NB4 (cell line): ENCODE results near the gene EXOC3L2.

Experiments used
- DNase-seq: peaks from one replicate; pipeline ENCODE4 v3.0.0; 2010; ENCODE audit warnings: low read depth
- H3K4me3 ChIP-seq: one replicate; pipeline ENCODE4 v1.5.1; 2011; ENCODE audit warnings: mild to moderate bottlenecking, low read depth, low read length, moderate library complexity
- MAX ChIP-seq: IDR thresholded peaks from 2 replicates; pipeline ENCODE4 v1.6.1; 2011; ENCODE audit warnings: low read depth, low read length
- MYC ChIP-seq: IDR thresholded peaks from 2 replicates; pipeline ENCODE4 v1.6.1; 2011; ENCODE audit warnings: low read depth, low read length
- POLR2A ChIP-seq: IDR thresholded peaks from 2 replicates; pipeline ENCODE4 v1.6.1; 2011; ENCODE audit warnings: mild to moderate bottlenecking; ENCODE audit not compliant: insufficient read length; ENCODE audit errors: extremely low read depth
- TF ChIP-seq, protein P1 (sequence below): IDR thresholded peaks from one replicate; pipeline ENCODE4 v1.5.1; 2012; ENCODE audit warnings: low read depth, low read length

Gene EXOC3L2

GRCh38 chr19:45245334-45245787 lies at the start of gene EXOC3L2:
TSS of gene EXOC3L2 (minus strand) at chr19:45245407. CDS start at chr19:45239045, 6,362 bp downstream.
- DNase-seq, result no peak
- no peak within 1 kb of the TSS for H3K4me3 ChIP-seq
- TF ChIP-seq, protein P1, sequence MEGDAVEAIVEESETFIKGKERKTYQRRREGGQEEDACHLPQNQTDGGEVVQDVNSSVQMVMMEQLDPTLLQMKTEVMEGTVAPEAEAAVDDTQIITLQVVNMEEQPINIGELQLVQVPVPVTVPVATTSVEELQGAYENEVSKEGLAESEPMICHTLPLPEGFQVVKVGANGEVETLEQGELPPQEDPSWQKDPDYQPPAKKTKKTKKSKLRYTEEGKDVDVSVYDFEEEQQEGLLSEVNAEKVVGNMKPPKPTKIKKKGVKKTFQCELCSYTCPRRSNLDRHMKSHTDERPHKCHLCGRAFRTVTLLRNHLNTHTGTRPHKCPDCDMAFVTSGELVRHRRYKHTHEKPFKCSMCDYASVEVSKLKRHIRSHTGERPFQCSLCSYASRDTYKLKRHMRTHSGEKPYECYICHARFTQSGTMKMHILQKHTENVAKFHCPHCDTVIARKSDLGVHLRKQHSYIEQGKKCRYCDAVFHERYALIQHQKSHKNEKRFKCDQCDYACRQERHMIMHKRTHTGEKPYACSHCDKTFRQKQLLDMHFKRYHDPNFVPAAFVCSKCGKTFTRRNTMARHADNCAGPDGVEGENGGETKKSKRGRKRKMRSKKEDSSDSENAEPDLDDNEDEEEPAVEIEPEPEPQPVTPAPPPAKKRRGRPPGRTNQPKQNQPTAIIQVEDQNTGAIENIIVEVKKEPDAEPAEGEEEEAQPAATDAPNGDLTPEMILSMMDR, result no peak
- TF ChIP-seq MYC (no peak), MAX (no peak), POLR2A (no peak)

- no peak for DNase-seq
- TF ChIP-seq, protein P1, result no peak
- TF ChIP-seq MYC, result no peak
- no peak for TF ChIP-seq MAX
- TF ChIP-seq POLR2A, result no peak
- H3K4me3 ChIP-seq, result no peak overlapping the region
Observed at GRCh38 chr19:45294291-45295029, 49.3 kb upstream of the EXOC3L2 start.

DNA sequence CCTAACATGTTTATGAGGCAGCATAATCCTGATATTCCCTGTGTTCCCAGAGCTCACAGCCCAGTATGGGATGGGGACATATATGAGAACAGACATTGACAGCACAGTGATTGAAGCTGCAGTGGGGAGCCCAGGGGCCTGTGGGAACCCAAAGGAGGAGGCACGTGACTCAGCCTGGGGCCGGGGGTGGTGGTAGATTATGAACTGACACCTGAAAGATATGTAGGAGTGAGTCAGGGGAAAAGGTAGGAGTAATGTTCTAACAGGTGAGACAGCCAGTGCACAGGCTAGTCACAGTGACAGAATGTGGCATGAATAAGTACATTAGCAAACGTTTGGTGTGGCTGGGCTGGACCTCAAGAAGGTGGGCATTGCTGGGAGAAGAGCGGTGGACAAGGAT lies 48.5 kb upstream of the EXOC3L2 start:
- H3K4me3 ChIP-seq, result no peak overlapping the region
- TF ChIP-seq MAX, result no peak
- no peak for TF ChIP-seq POLR2A
- TF ChIP-seq, protein P1, result no peak
- no peak for TF ChIP-seq MYC
- no peak for DNase-seq

- H3K4me3 ChIP-seq, result no peak overlapping the region
- no peak for DNase-seq
- TF ChIP-seq MYC (no peak), MAX (no peak), POLR2A (no peak)
- TF ChIP-seq, protein P1, result no peak
Observed at GRCh38 chr19:45291834-45292233, 46.6 kb upstream of the EXOC3L2 start.

DNA sequence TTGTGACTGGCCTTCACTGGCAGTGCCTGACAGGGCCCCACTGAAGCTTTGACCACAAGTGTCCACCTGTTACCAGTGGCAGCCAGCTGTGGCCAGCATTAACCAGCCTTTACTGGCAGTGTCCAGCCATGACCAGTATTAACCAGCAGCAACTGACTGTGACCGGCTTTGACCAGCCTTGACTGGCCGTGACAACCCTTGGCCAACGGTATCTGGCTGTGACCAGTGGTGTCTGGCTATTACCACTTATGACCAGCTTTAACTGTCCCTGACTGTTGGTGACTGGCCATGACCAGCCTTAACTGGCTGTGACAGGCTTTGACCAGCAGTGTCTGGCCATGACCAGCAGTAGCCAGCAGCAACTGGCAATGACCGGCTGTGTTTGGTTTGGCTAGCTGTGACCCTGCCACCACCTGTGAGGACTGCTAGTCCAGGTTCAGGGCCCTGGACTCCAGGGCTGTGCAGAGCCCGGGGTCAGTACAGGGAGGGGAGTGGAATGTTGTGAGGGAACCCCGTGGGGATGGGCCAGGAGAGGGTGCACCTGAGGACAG lies 45.2 kb upstream of the EXOC3L2 start:
- DNase-seq, result no peak
- TF ChIP-seq MYC (no peak), POLR2A (no peak), MAX (no peak)
- TF ChIP-seq, protein P1, result no peak
- H3K4me3 ChIP-seq, result no peak overlapping the region
